ENCODE measurements around the gene DEAF1. TPM values are rescaled to one million over a fixed set of nuclear protein-coding genes. Genes with fewer than 3 reads are reported as not detected.

Gene DEAF1
- total and polyA plus RNA-seq, 9 of the 15 experiments (the other 6 are each of a cell fraction or from before 2014, with no cell fraction given): 2.0 to 69.1 (median 26.8) TPM

GRCh38 chr11:614021-614622 lies 80.9 kb downstream of the DEAF1 start:
- intact Hi-C loops (cut with micrococcal nuclease) (loop anchor here (10.0 kb wide), 1 partner anchor 59 kb away; no protein-coding TSS in a partner anchor), in situ Hi-C loops (cut with MboI) (no loop called here)
- no peaks in the 10 kb centered on the region for H3K9me3 ChIP-seq (replicated peaks; ENCODE audit: control insufficient read depth, insufficient read depth, low read depth, low read length)

DNA sequence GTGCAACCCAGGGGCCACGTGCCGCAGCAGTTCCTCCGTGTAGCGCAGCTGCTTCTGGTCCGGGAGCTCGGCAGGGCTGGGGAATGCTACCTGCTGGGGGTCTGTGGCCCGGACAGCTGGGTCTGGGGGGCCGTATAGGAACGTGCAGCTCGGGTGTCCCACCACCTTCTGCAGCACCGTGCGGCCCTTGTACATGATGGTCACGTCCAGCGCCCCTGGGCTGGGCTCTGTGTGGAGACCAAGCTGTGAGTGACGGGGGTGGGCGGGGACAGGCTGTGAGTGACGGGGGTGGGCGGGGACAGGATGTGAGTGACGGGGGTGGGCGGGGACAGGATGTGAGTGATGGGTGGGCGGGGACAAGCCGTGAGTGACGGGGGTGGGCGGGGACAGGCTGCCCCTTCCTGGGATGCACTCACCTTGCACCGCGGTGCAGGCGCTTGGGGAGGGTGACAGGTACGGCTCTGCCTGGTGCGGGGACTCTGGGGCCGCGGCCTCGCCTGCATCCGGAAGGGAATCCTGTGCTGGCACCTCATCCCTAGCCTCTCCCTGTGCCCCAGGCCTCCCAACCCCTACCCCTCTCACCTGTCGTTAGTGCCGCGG lies 81.6 kb downstream of the DEAF1 start:
- Histone ChIP-seq H3K9ac (ENCODE audit: insufficient read depth in 1 of 2, low read depth in 2 of 2, low read length in 2 of 2) (peak overlapping the region in 1 of 2 experiments; percentile 75; a peak in 1 of 4 replicates), H3K27me3 (ENCODE audit: control insufficient read depth in 2 of 2, insufficient read depth in 2 of 2, low read length in 2 of 2) (no peaks in the 10 kb centered on the region), H3K4me3 (no peak overlapping the region), H3K9me1 (ENCODE audit: control insufficient read depth, insufficient read depth, low read length) (peaks cover 6% of the 10 kb centered on the region), H3K27ac (ENCODE audit: extremely low read depth, low read depth, low read length) (peak overlapping the region; percentile 56; the same call in 1 of the 3 replicates), H3K4me1 (replicated peaks in 1 of 2; ENCODE audit: control insufficient read depth in 2 of 2, insufficient read depth in 2 of 2, low read length in 2 of 2) (peaks cover 8 to 76% of the 10 kb centered on the region in 2 experiments), H2AFZ (ENCODE audit: low read depth, low read length) (no peak overlapping the region), H3K9me3 (replicated peaks; ENCODE audit: control insufficient read depth, insufficient read depth, low read depth, low read length) (no peaks in the 10 kb centered on the region), H3K36me3 (ENCODE audit: control insufficient read depth, insufficient read depth, low read length) (peaks cover 83% of the 10 kb centered on the region; the same call in 2 of the 3 replicates), H3K4me2 (ENCODE audit: insufficient read depth, low read length) (no peak overlapping the region), H3K79me2 (ENCODE audit: control insufficient read depth, insufficient read depth, low read length) (peaks cover 9% of the 10 kb centered on the region; the same call in 1 of the 3 replicates), H4K20me1 (replicated peaks; ENCODE audit: control insufficient read depth, insufficient read depth, low read length) (peaks cover 13% of the 10 kb centered on the region)
- ChIA-PET POLR2A (interaction anchor here (0.5 to 1.6 kb wide), 4 partner anchors 10 to 135 kb away, joined by 3 to 5 read pairs (median 4); no protein-coding TSS in a partner anchor), CTCF (ENCODE audit: low intra/inter-chr PET ratio) (no interaction called here)
- BruUV-seq (replicated peaks): no TSS peak
- WGBS (ENCODE audit: insufficient coverage, low coverage, missing lambda C conversion rate): 27% methylated on average over 14 of the region's 36 CpGs
- peak; percentile 85 to 93 (median 90) for DNase-seq (ENCODE audit: extremely low read depth in 1 of 4, low spot score in 3 of 4)
- intact Hi-C loops (cut with micrococcal nuclease): loop anchor here (10.0 kb wide), 1 partner anchor 59 kb away; no protein-coding TSS in a partner anchor
- ATAC-seq: peak; percentile 73
- in situ Hi-C loops (cut with MboI): no loop called here
- FAIRE-seq: no peak
- TF ChIP-seq ZNF384 (IDR thresholded peaks at IDR 0.05; ENCODE audit: low read depth, low read length): no peak
- TF ChIP-seq ZNF121 (CRISPR knock-in tag; conservative IDR thresholded peaks at IDR 0.05): no peak
- no peak for TF ChIP-seq GATA2 (CRISPR knock-in tag; IDR thresholded peaks at IDR 0.05)
- TF ChIP-seq RBFOX2 (IDR thresholded peaks at IDR 0.05; ENCODE audit: low read depth, low read length): peak; percentile 29; the same call in 1 of the 2 replicates
- TF ChIP-seq POLR2AphosphoS5 (IDR thresholded peaks at IDR 0.05; ENCODE audit: control insufficient read depth, insufficient read depth, low read depth, low read length): peak; percentile 14; the same call in 1 of the 2 replicates
- TF ChIP-seq ZFP1 (CRISPR knock-in tag; IDR thresholded peaks at IDR 0.05): no peak
- peak; percentile 48 for TF ChIP-seq POLR2G (IDR thresholded peaks at IDR 0.05; ENCODE audit: low read depth, low read length)
- TF ChIP-seq ZNF561 (CRISPR knock-in tag; conservative IDR thresholded peaks at IDR 0.05): no peak
- peak; percentile 85 for TF ChIP-seq POLR2AphosphoS2 (IDR thresholded peaks at IDR 0.05; ENCODE audit: low read length)
- TF ChIP-seq ZNF239 (CRISPR knock-in tag; IDR thresholded peaks at IDR 0.05): no peak
- TF ChIP-seq TBP (optimal IDR thresholded peaks at IDR 0.05; ENCODE audit: low read depth, low read length): no peak

More at GRCh38 chr11:614021-614622, 80.9 kb downstream of the DEAF1 start:
- ATAC-seq: no peak
- H3K79me2 ChIP-seq (ENCODE audit: control insufficient read depth, insufficient read depth, low read length): peaks cover 9% of the 10 kb centered on the region; the same call in 1 of the 3 replicates
- peaks cover 8 to 82% of the 10 kb centered on the region in 2 experiments for H3K4me1 ChIP-seq (replicated peaks in 1 of 2; ENCODE audit: control insufficient read depth in 2 of 2, insufficient read depth in 2 of 2, low read length in 2 of 2)
- no peak overlapping the region for H3K4me3 ChIP-seq
- H3K9ac ChIP-seq (ENCODE audit: insufficient read depth in 1 of 2, low read depth in 2 of 2, low read length in 2 of 2): peak overlapping the region in 1 of 2 experiments; percentile 35; a peak in 1 of 4 replicates
- no peak overlapping the region for H3K4me2 ChIP-seq (ENCODE audit: insufficient read depth, low read length)
- FAIRE-seq: no peak
- peaks cover 6% of the 10 kb centered on the region for H3K9me1 ChIP-seq (ENCODE audit: control insufficient read depth, insufficient read depth, low read length)
- H3K27ac ChIP-seq (ENCODE audit: extremely low read depth, low read depth, low read length): peak overlapping the region; percentile 30; the same call in 1 of the 3 replicates
- ChIA-PET POLR2A (interaction anchor here (0.6 to 1.6 kb wide), 4 partner anchors 9 to 135 kb away, joined by 3 to 5 read pairs (median 3); no protein-coding TSS in a partner anchor), CTCF (ENCODE audit: low intra/inter-chr PET ratio) (no interaction called here)
- H2AFZ ChIP-seq (ENCODE audit: low read depth, low read length): no peak overlapping the region
- 75% methylated on average over 9 of the region's 14 CpGs for WGBS (ENCODE audit: insufficient coverage, low coverage, missing lambda C conversion rate)
- peaks cover 83% of the 10 kb centered on the region; the same call in 2 of the 3 replicates for H3K36me3 ChIP-seq (ENCODE audit: control insufficient read depth, insufficient read depth, low read length)
- DNase-seq (ENCODE audit: extremely low read depth in 1 of 4, low spot score in 3 of 4): no peak
- TF ChIP-seq POLR2AphosphoS5 (IDR thresholded peaks at IDR 0.05; ENCODE audit: control insufficient read depth, insufficient read depth, low read depth, low read length) (0 out of 2 replicates have a peak, but pooled peaks have one; percentile 9), POLR2G (IDR thresholded peaks at IDR 0.05; ENCODE audit: low read depth, low read length) (peak; percentile 73), HOXB6 (CRISPR knock-in tag; IDR thresholded peaks at IDR 0.05; ENCODE audit: borderline replicate concordance) (no peak), SUPT5H (IDR thresholded peaks at IDR 0.05) (peak; percentile 16; the same call in 1 of the 2 replicates)
- no TSS peak for BruUV-seq (replicated peaks)
- H4K20me1 ChIP-seq (replicated peaks; ENCODE audit: control insufficient read depth, insufficient read depth, low read length): peaks cover 13% of the 10 kb centered on the region
- H3K27me3 ChIP-seq (ENCODE audit: control insufficient read depth in 2 of 2, insufficient read depth in 2 of 2, low read length in 2 of 2): no peaks in the 10 kb centered on the region
